Activated CD8-positive, alpha-beta T cell treated with anti-CD3 and anti-CD28 coated beads for 36 hours (primary cell): ENCODE results near the gene NECAB2. TPM values are rescaled to one million over a fixed set of nuclear protein-coding genes. Genes with fewer than 3 reads are reported as not detected.

Experiments
- ATAC-seq: fragments of 200-7000 bp; cut with Tn5 transposase; one replicate; pipeline ENCODE4 v1.10.0; 2021; ENCODE audit warnings: mild to moderate bottlenecking, moderate library complexity
- CTCF ChIA-PET: fragments of 350-600 bp; sonication (Branson Sonifier 250); formaldehyde crosslinking; loops from one replicate; lab custom pipeline; 2021; ENCODE audit warnings: antibody characterized with exemption; lab: Charles Lee
- POLR2A ChIA-PET: fragments of 350-600 bp; sonication (Branson Sonifier 250); formaldehyde crosslinking; loops from one replicate; lab custom pipeline; 2021; ENCODE audit warnings: antibody characterized with exemption; lab: Charles Lee
- DNase-seq: peaks from one replicate; pipeline ENCODE4 v3.0.0-alpha.2; 2020
- H3K27ac Mint-ChIP-seq: one replicate; pipeline ENCODE4 v1.8.0; 2021; ENCODE audit warnings: mild to moderate bottlenecking, mixed read lengths
- H3K27me3 Mint-ChIP-seq: one replicate; pipeline ENCODE4 v1.8.0; 2021; ENCODE audit warnings: mixed read lengths
- H3K36me3 Mint-ChIP-seq: one replicate; pipeline ENCODE4 v1.8.0; 2021; ENCODE audit warnings: low read depth, mixed read lengths
- H3K4me1 Mint-ChIP-seq: one replicate; pipeline ENCODE4 v1.8.0; 2021; ENCODE audit warnings: low read depth, mixed read lengths
- H3K4me3 Mint-ChIP-seq: one replicate; pipeline ENCODE4 v1.8.0; 2021; ENCODE audit warnings: mild to moderate bottlenecking, moderate library complexity, mixed read lengths
- H3K9me3 Mint-ChIP-seq: one replicate; pipeline ENCODE4 v1.8.0; 2021; ENCODE audit warnings: mixed read lengths
- CTCF ChIP-seq: fragments of 200-600 bp; IDR thresholded peaks from one replicate; pipeline ENCODE4 v1.8.0; 2022; ENCODE audit warnings: antibody characterized with exemption, mild to moderate bottlenecking
- intact Hi-C: fragments of 100-400 bp; cut with micrococcal nuclease; formaldehyde crosslinking; loops from one replicate; pipeline ENCODE4 v1.10.0; 2022
- total RNA-seq, 2 experiments: library from RNA; stranded (reverse); gene quantifications; one replicate each; pipeline ENCODE4 v1.2.3, GENCODE V29; 2021

NECAB2 gene
- total RNA-seq, 2 experiments from 2014 or later, result not detected

GRCh38 chr16:83942815-83943515, 25.1 kb upstream of the NECAB2 start:
- H3K36me3 Mint-ChIP-seq, result no peaks in the 10 kb centered on the region
- ATAC-seq (no peak), DNase-seq (no peak)
- intact Hi-C loops, result no loop called here
- no peak for TF ChIP-seq CTCF
- H3K9me3 Mint-ChIP-seq, result no peaks in the 10 kb centered on the region
- peaks cover 7% of the 10 kb centered on the region for H3K4me1 Mint-ChIP-seq
- no peaks in the 10 kb centered on the region for H3K27me3 Mint-ChIP-seq
- CTCF ChIA-PET, result no interaction called here
- H3K27ac Mint-ChIP-seq, result no peak overlapping the region
- POLR2A ChIA-PET, result no interaction called here
- H3K4me3 Mint-ChIP-seq, result no peak overlapping the region

GRCh38 chr16:83943516-83944050, 24.5 kb upstream of the NECAB2 start:
- no peak for ATAC-seq
- TF ChIP-seq CTCF, result no peak
- ChIA-PET CTCF (no interaction called here), POLR2A (interaction anchor here (0.8 kb wide), 1 partner anchor 11 kb away, joined by 3 read pairs; no protein-coding TSS in a partner anchor)
- Mint-ChIP-seq H3K4me3 (no peak overlapping the region), H3K4me1 (peaks cover 7% of the 10 kb centered on the region), H3K27ac (no peak overlapping the region), H3K27me3 (no peaks in the 10 kb centered on the region), H3K36me3 (no peaks in the 10 kb centered on the region), H3K9me3 (no peaks in the 10 kb centered on the region)
- intact Hi-C loops, result no loop called here
- no peak for DNase-seq

- Mint-ChIP-seq H3K4me3 (no peak overlapping the region), H3K9me3 (no peaks in the 10 kb centered on the region), H3K36me3 (no peaks in the 10 kb centered on the region), H3K27me3 (no peaks in the 10 kb centered on the region), H3K4me1 (no peaks in the 10 kb centered on the region), H3K27ac (no peak overlapping the region)
- TF ChIP-seq CTCF, result no peak
- POLR2A ChIA-PET, result no interaction called here
- CTCF ChIA-PET, result no interaction called here
- ATAC-seq (no peak), DNase-seq (no peak)
- intact Hi-C loops, result no loop called here
Measured at GRCh38 chr16:83945587-83945986, 22.5 kb upstream of the NECAB2 start.

- intact Hi-C loops, result no loop called here
- H3K27ac Mint-ChIP-seq, result no peak overlapping the region
- ChIA-PET CTCF (interaction anchor here (1.5 kb wide), 1 partner anchor 12 kb away, joined by 3 read pairs; no protein-coding TSS in a partner anchor), POLR2A (no interaction called here)
- DNase-seq, result no peak
- no peaks in the 10 kb centered on the region for H3K9me3 Mint-ChIP-seq
- no peaks in the 10 kb centered on the region for H3K27me3 Mint-ChIP-seq
- no peaks in the 10 kb centered on the region for H3K36me3 Mint-ChIP-seq
- H3K4me3 Mint-ChIP-seq, result no peak overlapping the region
- no peak for ATAC-seq
- H3K4me1 Mint-ChIP-seq, result no peaks in the 10 kb centered on the region
- no peak for TF ChIP-seq CTCF
Measured at GRCh38 chr16:83946154-83946780, 21.8 kb upstream of the NECAB2 start.
